NK-92 (cell line): ENCODE measurements around the gene UBE2G1.
"Not testable (repeated sequence)": the region's sequence is repeated elsewhere in the genome, so short reads cannot be mapped to it uniquely, and the experiment has no call there.

Source experiments
- DNase-seq: peaks from one replicate; lab custom pipeline; 2025; ENCODE audit not compliant: unreplicated experiment; lab: John Stamatoyannopoulos, UW

The UBE2G1 gene

GRCh38 chr17:4366327-4367063 is at the start of gene UBE2G1:
Gene UBE2G1 (minus strand): TSS chr17:4366675. CDS start chr17:4366316, 359 bp downstream.
- peak; percentile 60 for DNase-seq

- DNase-seq = peak; percentile 21
These were observed 46.7 kb upstream of the UBE2G1 start for GRCh38 chr17:4412933-4413831.

- DNase-seq = no peak
These were observed 44.7 kb upstream of the UBE2G1 start for GRCh38 chr17:4411201-4411600.

GRCh38 chr17:4409659-4410058 is 43.2 kb upstream of the UBE2G1 start:
- no peak for DNase-seq

GRCh38 chr17:4407851-4408250 is 41.4 kb upstream of the UBE2G1 start:
- DNase-seq = no peak

- DNase-seq = no peak
These were observed 40.7 kb upstream of the UBE2G1 start for GRCh38 chr17:4407216-4407615.

GRCh38 chr17:4406386-4406785 is 39.9 kb upstream of the UBE2G1 start:
- DNase-seq = no peak

GRCh38 chr17:4405699-4406098 is 39.2 kb upstream of the UBE2G1 start:
- no peak for DNase-seq

GRCh38 chr17:4405038-4405669 is 38.7 kb upstream of the UBE2G1 start:
- DNase-seq = no peak

GRCh38 chr17:4397840-4398239 is 31.4 kb upstream of the UBE2G1 start:
- no peak for DNase-seq

GRCh38 chr17:4395111-4395478 is 28.6 kb upstream of the UBE2G1 start:
- DNase-seq = no peak

- DNase-seq = no peak
These were observed 28.0 kb upstream of the UBE2G1 start for GRCh38 chr17:4394208-4395110.

GRCh38 chr17:4393806-4394205 is 27.3 kb upstream of the UBE2G1 start:
- DNase-seq = no peak

- DNase-seq = no peak
These were observed 22.6 kb upstream of the UBE2G1 start for GRCh38 chr17:4389079-4389478.

- no peak for DNase-seq
These were observed 20.7 kb upstream of the UBE2G1 start for GRCh38 chr17:4387137-4387536.

- DNase-seq = no peak
These were observed 19.9 kb upstream of the UBE2G1 start for GRCh38 chr17:4386406-4386805.

- no peak for DNase-seq
These were observed 15.5 kb upstream of the UBE2G1 start for GRCh38 chr17:4381690-4382671.

- DNase-seq = no peak
These were observed 12.2 kb upstream of the UBE2G1 start for GRCh38 chr17:4378626-4379025.

GRCh38 chr17:4377247-4377646 is 10.8 kb upstream of the UBE2G1 start:
- not testable (repeated sequence) for DNase-seq
